ENCODE measurements around the gene ZNF385C. TPM values are rescaled to one million over a fixed set of nuclear protein-coding genes. Genes with fewer than 3 reads are reported as not detected.
A peak's percentile ranks its signal among the peaks of the same experiment; 100 is the strongest.
"Not testable (repeated sequence)": the region's sequence is repeated elsewhere in the genome, so short reads cannot be mapped to it uniquely, and the experiment has no call there.

Gene ZNF385C
- total RNA-seq, 1 donor from 2014 or later = 0.11 TPM

- no peak for ATAC-seq
- no peak for DNase-seq (ENCODE audit: missing footprints)
- intact Hi-C loops (cut with DNase I) = no loop called here
These were observed 59.9 kb downstream of the ZNF385C start for GRCh38 chr17:42038221-42038973.

DNA sequence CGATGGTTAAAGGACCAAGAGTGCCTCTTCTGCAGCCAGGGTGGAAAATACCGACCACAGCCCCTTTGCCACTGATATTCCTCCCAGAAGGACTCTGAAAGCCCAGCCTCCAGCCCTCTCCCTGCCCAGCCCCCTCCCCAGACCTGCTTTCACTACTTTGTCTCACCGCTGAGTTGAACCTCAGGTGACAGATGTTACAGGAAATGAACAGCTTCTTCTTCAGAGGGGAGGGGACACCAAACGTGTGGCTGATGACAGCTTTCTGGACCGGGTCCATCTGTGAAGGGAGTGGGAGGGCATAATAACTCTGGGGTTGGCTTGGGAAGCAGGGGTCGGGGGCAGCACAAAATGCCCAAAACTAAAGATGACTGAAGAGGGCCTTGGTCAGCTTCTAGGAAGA, 64.2 kb downstream of the ZNF385C start:
- intact Hi-C loops (cut with DNase I) = no loop called here
- DNase-seq (ENCODE audit: missing footprints) (no peak), ATAC-seq (no peak)

- intact Hi-C loops (cut with DNase I) = no loop called here
- DNase-seq (ENCODE audit: missing footprints) (no peak), ATAC-seq (peak; percentile 74)
These were observed 66.7 kb downstream of the ZNF385C start for GRCh38 chr17:42031584-42031983.

GRCh38 chr17:42028791-42029127, 69.5 kb downstream of the ZNF385C start:
- intact Hi-C loops (cut with DNase I) = loop anchor here (5.0 to 10.0 kb wide), 2 partner anchors 34 to 496 kb away; no protein-coding TSS in a partner anchor
- ATAC-seq = no peak

DNA sequence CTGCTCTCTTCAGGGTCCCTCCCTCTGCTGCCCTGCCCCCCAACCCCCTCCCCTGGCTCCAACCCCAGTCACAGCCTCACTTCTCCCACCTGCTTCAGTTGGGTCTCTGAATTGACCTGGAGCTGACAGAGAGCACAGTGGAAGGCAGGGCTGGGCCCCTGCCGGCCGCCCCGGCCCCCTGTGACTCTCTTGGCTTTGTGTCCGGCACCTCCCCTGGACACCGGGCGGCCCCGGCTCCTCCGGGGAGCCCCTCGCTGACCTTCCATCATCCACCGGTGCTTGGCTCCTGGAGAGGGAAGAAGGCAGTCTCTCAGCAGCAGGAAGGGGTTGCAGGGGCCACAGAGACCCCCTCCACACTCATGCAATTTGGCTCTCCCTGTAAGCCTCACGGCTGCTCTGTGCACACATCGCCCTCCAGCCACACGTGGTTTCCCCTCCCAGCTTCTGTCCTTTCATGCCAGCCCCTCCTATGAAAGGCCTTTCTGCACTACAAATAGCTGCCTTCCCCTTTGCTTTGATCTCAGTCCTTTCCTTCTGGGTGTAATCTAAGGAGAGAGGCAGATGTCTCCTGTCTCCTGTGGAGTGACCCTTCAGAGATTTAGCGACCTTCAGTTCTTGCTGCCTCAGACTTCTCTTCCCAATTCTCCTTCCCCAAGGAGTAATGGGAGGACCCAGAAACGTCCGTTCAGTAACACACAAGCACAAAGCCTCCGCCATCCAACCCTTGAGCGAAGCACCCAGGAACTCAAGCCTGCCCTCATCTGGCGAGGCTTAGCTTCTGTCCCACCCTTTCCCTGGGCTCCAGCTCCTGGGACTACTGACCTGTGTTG, 70.1 kb downstream of the ZNF385C start:
- ATAC-seq (no peak), DNase-seq (ENCODE audit: missing footprints) (no peak)
- intact Hi-C loops (cut with DNase I) = loop anchor here (5.0 to 10.0 kb wide), 2 partner anchors 34 to 497 kb away; no protein-coding TSS in a partner anchor

More at GRCh38 chr17:42028791-42029127, 69.5 kb downstream of the ZNF385C start:
- DNase-seq (ENCODE audit: missing footprints) = no peak

- intact Hi-C loops (cut with DNase I) = loop anchor here (5.0 to 10.0 kb wide), 2 partner anchors 35 to 497 kb away; no protein-coding TSS in a partner anchor
- no peak for DNase-seq (ENCODE audit: missing footprints)
- no peak for ATAC-seq
These were observed 70.7 kb downstream of the ZNF385C start for GRCh38 chr17:42027590-42027889.

- ATAC-seq = no peak
- intact Hi-C loops (cut with DNase I) = loop anchor here (5.0 to 10.0 kb wide), 2 partner anchors 35 to 498 kb away; no protein-coding TSS in a partner anchor
- no peak for DNase-seq (ENCODE audit: missing footprints)
These were observed 71.2 kb downstream of the ZNF385C start for GRCh38 chr17:42026857-42027589.

DNA sequence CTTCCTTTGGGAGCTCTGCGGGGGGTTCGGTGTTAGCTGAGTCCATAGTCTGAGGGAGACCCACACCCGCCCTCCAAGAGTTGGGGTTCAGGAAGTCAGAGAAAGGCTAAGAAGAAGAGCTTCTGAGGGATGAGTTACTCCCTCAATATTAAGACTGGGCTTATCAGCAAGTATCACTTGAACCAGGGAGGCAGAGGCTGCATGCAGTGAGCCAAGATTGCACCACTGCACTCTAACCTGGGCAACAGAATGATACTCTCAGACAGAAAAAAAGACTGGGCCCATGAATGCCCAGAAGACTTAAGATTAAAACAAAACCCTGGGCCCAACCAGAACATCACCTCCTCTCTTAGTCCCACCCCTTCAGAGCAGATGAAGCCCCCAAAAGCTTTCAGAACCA, 72.3 kb downstream of the ZNF385C start:
- DNase-seq (ENCODE audit: missing footprints) = no peak
- intact Hi-C loops (cut with DNase I) = loop anchor here (1.0 to 10.0 kb wide), 3 partner anchors 36 to 499 kb away; no protein-coding TSS in a partner anchor
- no peak for ATAC-seq

- intact Hi-C loops (cut with DNase I) = loop anchor here (1.0 to 10.0 kb wide), 3 partner anchors 37 to 500 kb away; no protein-coding TSS in a partner anchor
- DNase-seq (ENCODE audit: missing footprints) = no peak
- peak; percentile 9 for ATAC-seq
These were observed 73.1 kb downstream of the ZNF385C start for GRCh38 chr17:42025191-42025579.

DNA sequence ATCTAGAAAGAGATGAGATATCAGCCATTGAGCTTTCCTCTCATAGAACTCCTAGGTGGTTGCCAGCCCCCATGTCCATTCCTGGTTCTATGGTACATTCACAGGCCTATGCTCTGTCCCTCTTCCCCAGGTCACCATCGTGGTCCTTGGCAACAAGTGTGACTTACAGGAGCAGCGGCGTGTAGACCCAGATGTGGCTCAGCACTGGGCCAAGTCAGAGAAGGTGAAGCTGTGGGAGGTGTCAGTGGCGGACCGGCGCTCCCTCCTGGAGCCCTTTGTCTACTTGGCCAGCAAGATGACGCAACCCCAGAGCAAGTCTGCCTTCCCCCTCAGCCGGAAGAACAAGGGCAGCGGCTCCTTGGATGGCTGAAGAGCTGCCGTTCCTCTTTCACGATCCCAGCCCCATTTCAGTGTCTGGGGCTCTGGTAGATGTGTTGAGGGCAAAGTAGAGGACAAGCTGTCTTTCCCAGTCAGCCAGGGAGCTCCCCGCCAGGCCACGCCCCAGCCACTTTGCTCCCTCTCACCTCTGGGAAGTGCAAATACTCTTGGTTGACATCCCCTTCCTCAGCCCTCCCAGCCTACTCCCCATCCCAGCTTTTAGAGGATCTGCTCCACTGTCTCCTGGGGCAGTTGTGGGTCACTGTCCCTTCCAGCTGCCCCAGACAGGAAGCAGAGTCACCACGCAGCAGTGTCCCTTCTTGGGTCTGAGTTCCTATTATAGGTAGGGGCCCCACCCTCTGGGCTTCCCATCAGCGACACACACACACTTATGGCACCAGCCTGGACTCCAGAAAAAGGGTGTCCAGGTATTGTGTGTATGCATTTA, 74.5 kb downstream of the ZNF385C start:
- DNase-seq (ENCODE audit: missing footprints) = no peak
- intact Hi-C loops (cut with DNase I) = loop anchor here (10.0 kb wide), 1 partner anchor 501 kb away; no protein-coding TSS in a partner anchor
- ATAC-seq = no peak

DNA sequence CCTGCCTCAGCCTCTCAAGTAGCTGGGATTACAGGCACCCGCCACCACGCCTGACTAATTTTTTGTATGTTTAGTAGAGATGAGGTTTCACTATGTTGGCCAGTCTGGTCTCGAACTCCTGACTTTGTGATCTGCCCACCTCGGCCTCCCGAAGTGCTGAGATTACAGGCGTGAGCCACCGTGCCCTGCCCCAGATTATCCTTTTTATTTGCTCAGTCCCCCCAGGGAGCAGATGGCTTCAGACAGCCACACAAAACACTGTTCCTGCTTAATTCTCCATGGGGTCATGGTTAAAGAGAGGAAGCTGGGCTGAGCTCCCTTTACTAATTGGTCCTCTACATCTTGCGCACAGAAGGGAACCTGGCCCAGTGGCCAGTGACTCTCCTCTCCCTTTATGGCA, 77.4 kb downstream of the ZNF385C start:
- intact Hi-C loops (cut with DNase I) = loop anchor here (10.0 kb wide), 1 partner anchor 504 kb away; no protein-coding TSS in a partner anchor
- not testable (repeated sequence) for DNase-seq (ENCODE audit: missing footprints); ATAC-seq

DNA sequence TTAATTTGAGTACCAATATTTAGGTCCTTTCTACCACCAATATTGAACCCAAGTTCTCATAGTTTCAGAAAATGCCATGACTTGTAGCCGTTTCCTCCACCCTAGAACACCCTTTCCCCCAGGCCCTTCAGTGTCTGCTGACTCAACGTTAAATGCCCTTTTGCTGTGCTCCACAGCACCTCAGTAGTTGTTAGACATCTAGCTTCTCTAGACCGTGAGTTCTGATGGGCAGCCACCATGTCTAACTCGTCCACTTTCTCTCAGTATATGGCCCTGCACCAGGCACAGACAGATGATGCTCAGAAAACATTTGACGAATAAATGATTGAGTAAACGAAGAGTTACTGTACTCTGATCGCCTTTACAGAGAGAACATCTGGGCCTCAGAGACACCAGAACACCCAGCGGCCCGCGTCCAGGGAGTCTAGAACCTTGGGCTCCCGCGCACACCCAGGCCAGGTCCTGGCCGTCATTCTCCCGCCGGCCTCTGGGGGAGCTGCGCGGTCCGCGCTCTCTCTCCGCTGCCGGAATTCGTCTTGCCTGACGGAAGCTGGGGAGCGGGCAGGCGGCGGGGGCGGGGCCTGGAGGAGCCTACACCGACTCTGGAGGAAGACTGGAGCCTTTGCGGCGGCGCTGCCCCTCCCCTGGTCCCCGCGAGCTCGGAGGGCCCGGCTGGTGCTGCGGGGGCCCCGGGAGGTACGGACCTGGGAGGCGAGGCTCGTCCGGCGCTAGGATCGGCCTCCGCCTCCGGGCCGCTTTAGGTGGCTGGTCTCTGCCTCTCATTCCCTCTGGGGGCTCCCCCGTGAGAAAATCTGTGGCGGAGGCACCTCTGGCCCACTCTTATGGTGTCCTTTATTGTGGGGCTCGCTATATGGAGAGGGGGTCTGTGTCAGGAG, 78.5 kb downstream of the ZNF385C start, which contains the start of gene NKIRAS2:
NKIRAS2 (plus strand) TSS at position 582 of the 896 bp plus-strand sequence. CDS start 1,488 bp downstream, outside the sequence.
- ATAC-seq (peak; percentile 80), DNase-seq (ENCODE audit: missing footprints) (peak; percentile 98)
- intact Hi-C loops (cut with DNase I) = loop anchor here (10.0 kb wide), 1 partner anchor 505 kb away; no protein-coding TSS in a partner anchor

DNA sequence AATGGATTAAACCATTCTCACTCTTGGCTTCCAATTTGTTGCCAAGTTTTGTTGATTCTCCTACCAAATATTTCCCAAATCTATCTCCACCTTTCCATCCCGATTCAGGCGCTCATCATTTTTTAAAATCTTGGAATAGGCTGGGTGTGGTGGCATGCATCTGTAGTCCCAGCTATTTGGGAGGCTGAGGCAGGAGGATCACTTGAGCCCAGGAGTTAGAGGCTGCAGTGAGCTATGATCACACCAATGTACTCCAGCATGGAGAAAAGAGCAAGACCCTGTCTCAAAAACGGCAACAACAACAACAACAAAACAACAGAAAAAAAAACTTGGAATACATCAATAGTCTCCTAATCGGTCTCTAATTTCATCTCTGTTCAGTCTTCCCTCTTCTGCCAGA, 79.3 kb downstream of the ZNF385C start:
- ATAC-seq = no peak
- intact Hi-C loops (cut with DNase I) = no loop called here
- DNase-seq (ENCODE audit: missing footprints) = no peak

DNA sequence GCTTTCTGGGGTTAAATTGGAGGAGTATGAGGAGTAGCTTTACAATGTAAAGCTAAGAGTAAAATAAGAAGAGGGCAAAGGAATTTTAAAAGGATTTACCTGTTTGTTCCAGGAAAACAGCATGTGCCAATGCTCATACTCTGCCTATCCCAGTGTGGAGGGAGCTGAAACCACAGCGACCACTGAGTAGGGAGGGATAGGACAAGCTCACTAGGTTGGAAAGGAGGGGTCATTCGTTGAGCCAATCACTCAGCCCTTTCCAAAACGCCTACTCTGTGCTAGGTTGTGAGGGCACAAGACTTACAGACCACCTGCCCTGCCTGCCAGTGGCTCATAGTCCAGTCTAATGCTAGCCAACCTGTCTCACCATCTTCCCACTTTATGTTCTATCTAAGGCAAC, 79.9 kb downstream of the ZNF385C start:
- intact Hi-C loops (cut with DNase I) = no loop called here
- DNase-seq (ENCODE audit: missing footprints) = no peak
- no peak for ATAC-seq

GRCh38 chr17:42017866-42018200, 80.4 kb downstream of the ZNF385C start:
- intact Hi-C loops (cut with DNase I) = loop anchor here (2.0 kb wide), 1 partner anchor 51 kb away; the partner anchor contains the start of gene CNP
- DNase-seq (ENCODE audit: missing footprints) (no peak), ATAC-seq (no peak)

DNA sequence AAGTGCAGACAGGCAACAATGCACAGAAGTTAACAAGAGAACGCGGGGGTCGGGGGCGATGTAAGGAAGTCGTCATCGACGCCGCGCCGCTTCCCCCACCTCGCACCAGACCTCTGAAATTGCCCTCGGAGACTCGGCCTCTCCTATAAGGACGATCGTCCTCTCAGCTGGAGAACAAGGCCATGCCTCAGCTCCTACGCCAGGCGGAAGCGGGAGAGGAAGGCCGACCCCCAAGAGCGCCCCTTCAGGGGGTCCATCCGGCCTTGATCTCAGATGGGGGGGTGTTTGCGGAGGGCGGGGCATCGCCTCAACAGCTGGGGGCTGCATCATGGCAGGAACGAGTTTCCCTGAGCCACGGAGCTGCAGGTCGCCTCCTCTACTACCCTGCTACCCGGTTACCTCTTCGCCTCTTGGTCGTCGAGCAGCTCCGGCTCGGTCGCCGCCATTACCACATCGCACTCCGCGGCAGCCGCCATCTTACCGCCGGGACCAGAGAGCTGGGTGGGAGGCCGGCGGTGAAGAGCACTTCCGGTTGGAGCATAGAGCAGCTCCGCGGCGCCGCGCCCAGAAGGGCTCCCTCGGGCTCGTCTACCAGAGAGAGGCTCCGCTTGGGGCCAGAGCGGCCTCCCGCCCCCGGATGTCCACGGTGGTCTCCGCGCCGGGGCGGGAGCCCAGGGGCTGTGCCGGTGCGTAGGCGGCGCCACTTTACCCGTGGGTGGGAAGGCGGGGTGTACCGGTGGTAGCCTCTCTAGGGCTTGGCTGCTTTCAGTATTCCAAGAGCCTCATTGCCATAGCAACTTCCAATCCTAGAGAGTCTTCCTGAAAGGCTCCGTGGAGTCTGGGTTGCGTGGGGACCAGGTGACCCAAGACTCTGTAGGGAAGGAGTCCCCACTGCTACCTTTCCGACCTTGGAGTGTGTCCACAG, 81.1 kb downstream of the ZNF385C start, which contains the start of gene DNAJC7:
DNAJC7 (minus strand) TSS at position 499 of the 925 bp plus-strand sequence; CDS start at position 476, 23 bp downstream.
- ATAC-seq = peak; percentile 97
- peak; percentile 98 for DNase-seq (ENCODE audit: missing footprints)
- intact Hi-C loops (cut with DNase I) = loop anchor here (2.0 kb wide), 1 partner anchor 50 kb away; the partner anchor contains the start of gene CNP

Measured in Right ventricle myocardium inferior (tissue), 1 donor.